ENCODE results near the gene USP35. TPM values are rescaled to one million over a fixed set of nuclear protein-coding genes. Genes with fewer than 3 reads are reported as not detected.

USP35 gene
- total RNA-seq, 1 donor from 2014 or later, result 10.9 TPM

- Mint-ChIP-seq H3K4me3 (ENCODE audit: unreplicated experiment) (no peak overlapping the region), H3K4me1 (ENCODE audit: unreplicated experiment) (peaks cover 1% of the 10 kb centered on the region), H3K27me3 (ENCODE audit: unreplicated experiment) (no peaks in the 10 kb centered on the region), H3K27ac (ENCODE audit: unreplicated experiment) (no peak overlapping the region), H3K9me3 (ENCODE audit: unreplicated experiment) (no peaks in the 10 kb centered on the region), H3K36me3 (ENCODE audit: unreplicated experiment) (peaks cover 15% of the 10 kb centered on the region)
- no peak for TF ChIP-seq CTCF (IDR thresholded peaks at IDR 0.05)
- DNase-seq (ENCODE audit: extremely low spot score, unreplicated experiment), result no peak
Measured at GRCh38 chr11:78248903-78249302, 60.2 kb downstream of the USP35 start.

DNA sequence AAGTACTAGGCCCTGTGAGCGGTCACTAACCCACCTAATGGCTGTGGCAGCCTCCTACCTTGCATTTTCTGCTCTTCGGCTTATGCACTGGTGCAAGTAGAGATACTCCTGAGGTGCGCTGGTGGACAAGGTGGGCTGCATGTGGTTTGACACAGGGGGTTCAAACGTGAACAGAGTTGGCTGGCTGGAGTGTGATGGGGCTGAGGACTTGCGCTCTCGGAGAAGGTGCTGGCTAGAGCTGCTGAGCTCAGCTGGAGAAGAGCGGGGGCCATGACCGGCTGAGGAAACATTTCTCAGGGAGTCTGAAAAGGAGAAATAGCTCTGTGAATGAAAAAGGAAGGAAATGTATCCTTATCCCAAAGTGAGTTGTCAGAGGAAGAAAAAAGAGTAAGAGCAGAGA lies 61.4 kb downstream of the USP35 start:
- Mint-ChIP-seq H3K36me3 (ENCODE audit: unreplicated experiment) (peaks cover 12% of the 10 kb centered on the region), H3K4me3 (ENCODE audit: unreplicated experiment) (no peak overlapping the region), H3K27me3 (ENCODE audit: unreplicated experiment) (no peaks in the 10 kb centered on the region), H3K27ac (ENCODE audit: unreplicated experiment) (no peak overlapping the region), H3K9me3 (ENCODE audit: unreplicated experiment) (no peaks in the 10 kb centered on the region), H3K4me1 (ENCODE audit: unreplicated experiment) (peaks cover 1% of the 10 kb centered on the region)
- DNase-seq (ENCODE audit: extremely low spot score, unreplicated experiment), result no peak
- TF ChIP-seq CTCF (IDR thresholded peaks at IDR 0.05), result no peak

GRCh38 chr11:78251083-78251775 lies 62.5 kb downstream of the USP35 start:
- no peak for TF ChIP-seq CTCF (IDR thresholded peaks at IDR 0.05)
- peaks cover 8% of the 10 kb centered on the region for H3K36me3 Mint-ChIP-seq (ENCODE audit: unreplicated experiment)
- H3K4me1 Mint-ChIP-seq (ENCODE audit: unreplicated experiment), result peaks cover 1% of the 10 kb centered on the region
- no peak overlapping the region for H3K27ac Mint-ChIP-seq (ENCODE audit: unreplicated experiment)
- no peak overlapping the region for H3K4me3 Mint-ChIP-seq (ENCODE audit: unreplicated experiment)
- H3K9me3 Mint-ChIP-seq (ENCODE audit: unreplicated experiment), result no peaks in the 10 kb centered on the region
- DNase-seq (ENCODE audit: extremely low spot score, unreplicated experiment), result no peak
- no peaks in the 10 kb centered on the region for H3K27me3 Mint-ChIP-seq (ENCODE audit: unreplicated experiment)

- peaks cover 1% of the 10 kb centered on the region for H3K4me1 Mint-ChIP-seq (ENCODE audit: unreplicated experiment)
- no peaks in the 10 kb centered on the region for H3K9me3 Mint-ChIP-seq (ENCODE audit: unreplicated experiment)
- no peak overlapping the region for H3K4me3 Mint-ChIP-seq (ENCODE audit: unreplicated experiment)
- peaks cover 1% of the 10 kb centered on the region for H3K36me3 Mint-ChIP-seq (ENCODE audit: unreplicated experiment)
- no peaks in the 10 kb centered on the region for H3K27me3 Mint-ChIP-seq (ENCODE audit: unreplicated experiment)
- no peak for DNase-seq (ENCODE audit: extremely low spot score, unreplicated experiment)
- no peak for TF ChIP-seq CTCF (IDR thresholded peaks at IDR 0.05)
- H3K27ac Mint-ChIP-seq (ENCODE audit: unreplicated experiment), result no peak overlapping the region
Measured at GRCh38 chr11:78253797-78254196, 65.1 kb downstream of the USP35 start.

- no peak for TF ChIP-seq CTCF (IDR thresholded peaks at IDR 0.05)
- Mint-ChIP-seq H3K27me3 (ENCODE audit: unreplicated experiment) (no peaks in the 10 kb centered on the region), H3K27ac (ENCODE audit: unreplicated experiment) (no peak overlapping the region), H3K9me3 (ENCODE audit: unreplicated experiment) (no peaks in the 10 kb centered on the region), H3K4me3 (ENCODE audit: unreplicated experiment) (no peak overlapping the region), H3K36me3 (ENCODE audit: unreplicated experiment) (no peaks in the 10 kb centered on the region), H3K4me1 (ENCODE audit: unreplicated experiment) (peaks cover 1% of the 10 kb centered on the region)
- no peak for DNase-seq (ENCODE audit: extremely low spot score, unreplicated experiment)
Measured at GRCh38 chr11:78254268-78254667, 65.5 kb downstream of the USP35 start.

Measured in osteocyte (in vitro differentiated cells).